Adrenal gland (tissue), 12 donors: ENCODE measurements around the gene SPAG4. TPM values are rescaled to one million over a fixed set of nuclear protein-coding genes. Genes with fewer than 3 reads are reported as not detected.

ENCODE experiments used
- DNase-seq, 7 donors: peaks; one replicate each; pipeline ENCODE4 v3.0.0-alpha.2; 2019 to 2020
- H3K27ac ChIP-seq, 5 donors: fragments of 200-600 bp; sonication (generic) in 4 of 5; 1 replicate in 3 of 5; 2 replicates in 2 of 5; pipeline versions ENCODE4 v1.5.1 to v1.8.0; 2016 to 2020; ENCODE audit warnings: mild to moderate bottlenecking in 1 of 5
- H3K27me3 ChIP-seq: fragments of 200-600 bp; 2 replicates; pipeline ENCODE4 v1.8.0; 2021
- H3K36me3 ChIP-seq, 2 donors: fragments of 200-600 bp; replicated peaks in 1 of 2; 1 replicate in 1 of 2; 2 replicates in 1 of 2; pipeline versions ENCODE4 v1.5.1 to v1.8.0; 2018 to 2022
- H3K4me1 ChIP-seq, 2 donors: fragments of 200-600 bp; replicated peaks in 1 of 2; 1 replicate in 1 of 2; 2 replicates in 1 of 2; pipeline versions ENCODE4 v1.5.1 to v1.8.0; 2018 to 2021
- H3K4me3 ChIP-seq, 4 donors: fragments of 200-600 bp; sonication (generic) in 3 of 4; one replicate each; pipeline ENCODE4 v1.5.1; 2016 to 2018
- H3K9me3 ChIP-seq, 3 donors: fragments of 200-600 bp; sonication (generic) in 1 of 3; replicated peaks in 1 of 3; 1 replicate in 2 of 3; 2 replicates in 1 of 3; pipeline versions ENCODE4 v1.5.1 to v1.8.0; 2016 to 2021
- POLR2A ChIP-seq, 2 donors: fragments of 450-650 bp; IDR thresholded peaks; one replicate each; pipeline ENCODE4 v1.6.1; 2017; ENCODE audit warnings: antibody characterized with exemption in 2 of 2, mild to moderate bottlenecking in 2 of 2, moderate library complexity in 1 of 2
- WGBS, 4 donors: extraction: QIAGEN DNeasy Blood & Tissue Kit in 2 of 4; methylation state at CpG; one replicate each; pipeline versions ENCODE4 v1.1.5 to v1.1.7; 2013 to 2017; 5-methylcytosine and 5-hydroxymethylcytosine counted together
- intact Hi-C, 2 donors: fragments of 100-400 bp; cut with DNase I; formaldehyde crosslinking; loops; one replicate each; pipeline versions ENCODE4 v1.14.1 to v1.15.0; 2022 to 2023
- polyA plus RNA-seq, 3 donors: library from polyadenylated mRNA; stranded (reverse); fragments of 200-250 nt in 2 of 3; fragments of 350-450 nt in 1 of 3; fragmentation: Illumina TruSeq in 1 of 3; extraction: RNeasy Lipid Tissue Mini Kit (QIAGEN cat#74804) in 1 of 3; gene quantifications; one replicate each; pipeline ENCODE4 v1.2.3, GENCODE V29; 2013 to 2014
- total RNA-seq, 9 donors: library from RNA; depleted of rRNA in 4 of 9; stranded (reverse); fragments of >200 nt in 4 of 9; fragments of 120-200 nt in 1 of 9; fragmentation: NEBNext Ultra II Directional in 1 of 9; extraction: Animal tissue kit (Norgen Biotek cat#: 25700) in 1 of 9; gene quantifications; one replicate each; pipeline versions ENCODE4 v1.1.0 to v1.2.4, GENCODE V29; 2013 to 2023
- TF ChIP-seq, protein P1 (sequence below), 6 experiments: fragments of 450-650 bp in 4 of 6; fragments of 200-600 bp in 2 of 6; sonication (generic) in 1 of 6; IDR thresholded peaks; 1 replicate in 5 of 6; 2 replicates in 1 of 6; pipeline versions ENCODE4 v1.5.1 to v1.8.0; 2016 to 2021; ENCODE audit warnings: antibody characterized with exemption in 6 of 6, mild to moderate bottlenecking in 2 of 6, moderate library complexity in 1 of 6
- donor health status: healthy with polysubstance abuse.
- donor health status: Bipolar disorder and iron deficiency.
- donor health status: DM: yes; HTN: yes; CAD: no.
- donor health status: DM: no; HTN: no; CAD: no.
- donor health status: DM: no; HTN: no; CAD: no.
- donor health status: DM: yes; HTN: yes; CAD: no.

Gene SPAG4
- total and polyA plus RNA-seq, 12 donors: 2.7 to 32.0 (median 13.4) TPM

DNA sequence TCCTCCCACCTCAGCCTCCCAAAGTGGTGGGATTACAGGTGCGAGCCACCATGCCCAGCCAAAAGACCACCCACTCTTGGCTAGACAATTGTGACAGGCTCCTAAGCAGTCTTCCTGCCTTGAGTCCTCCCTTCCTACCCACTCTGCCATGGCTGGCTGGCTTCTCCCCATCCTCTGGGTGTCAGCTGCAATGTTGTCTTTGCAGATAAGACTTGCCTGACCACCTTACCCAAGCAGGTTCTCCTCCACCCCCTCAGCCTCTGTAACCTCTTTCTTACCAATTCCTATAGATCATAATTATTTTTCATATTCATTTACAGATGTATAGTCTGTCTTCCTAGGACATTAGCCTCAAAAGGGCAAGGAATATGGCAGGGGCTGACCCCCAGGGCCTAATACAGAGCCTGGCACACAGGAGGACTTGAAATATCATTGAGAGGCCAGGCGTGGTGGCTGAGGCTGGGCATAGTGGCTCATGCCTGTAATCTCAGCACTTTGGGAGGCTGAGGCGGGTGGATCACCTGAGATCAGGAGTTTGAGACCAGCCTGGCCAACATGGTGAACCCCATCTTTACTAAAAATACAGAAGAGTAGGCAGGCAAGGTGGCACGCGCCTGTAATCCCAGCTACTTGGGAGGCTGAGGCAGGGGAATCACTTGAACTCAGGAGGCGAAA is 28.7 kb upstream of the SPAG4 start:
- Histone ChIP-seq H3K4me3 (no peak overlapping the region), H3K9me3 (no peaks in the 10 kb centered on the region), H3K36me3 (no peaks in the 10 kb centered on the region), H3K27ac (no peak overlapping the region), H3K27me3 (no peaks in the 10 kb centered on the region), H3K4me1 (no peaks in the 10 kb centered on the region)
- TF ChIP-seq, protein P1, sequence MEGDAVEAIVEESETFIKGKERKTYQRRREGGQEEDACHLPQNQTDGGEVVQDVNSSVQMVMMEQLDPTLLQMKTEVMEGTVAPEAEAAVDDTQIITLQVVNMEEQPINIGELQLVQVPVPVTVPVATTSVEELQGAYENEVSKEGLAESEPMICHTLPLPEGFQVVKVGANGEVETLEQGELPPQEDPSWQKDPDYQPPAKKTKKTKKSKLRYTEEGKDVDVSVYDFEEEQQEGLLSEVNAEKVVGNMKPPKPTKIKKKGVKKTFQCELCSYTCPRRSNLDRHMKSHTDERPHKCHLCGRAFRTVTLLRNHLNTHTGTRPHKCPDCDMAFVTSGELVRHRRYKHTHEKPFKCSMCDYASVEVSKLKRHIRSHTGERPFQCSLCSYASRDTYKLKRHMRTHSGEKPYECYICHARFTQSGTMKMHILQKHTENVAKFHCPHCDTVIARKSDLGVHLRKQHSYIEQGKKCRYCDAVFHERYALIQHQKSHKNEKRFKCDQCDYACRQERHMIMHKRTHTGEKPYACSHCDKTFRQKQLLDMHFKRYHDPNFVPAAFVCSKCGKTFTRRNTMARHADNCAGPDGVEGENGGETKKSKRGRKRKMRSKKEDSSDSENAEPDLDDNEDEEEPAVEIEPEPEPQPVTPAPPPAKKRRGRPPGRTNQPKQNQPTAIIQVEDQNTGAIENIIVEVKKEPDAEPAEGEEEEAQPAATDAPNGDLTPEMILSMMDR (IDR thresholded peaks at IDR 0.05): no peak
- TF ChIP-seq POLR2A (IDR thresholded peaks at IDR 0.05): no peak
- 86 to 98% (median 95%) methylated on average over 4 to 6 of the region's 6 CpGs for WGBS, 4 donors
- intact Hi-C loops: no loop called here
- DNase-seq: no peak

DNA sequence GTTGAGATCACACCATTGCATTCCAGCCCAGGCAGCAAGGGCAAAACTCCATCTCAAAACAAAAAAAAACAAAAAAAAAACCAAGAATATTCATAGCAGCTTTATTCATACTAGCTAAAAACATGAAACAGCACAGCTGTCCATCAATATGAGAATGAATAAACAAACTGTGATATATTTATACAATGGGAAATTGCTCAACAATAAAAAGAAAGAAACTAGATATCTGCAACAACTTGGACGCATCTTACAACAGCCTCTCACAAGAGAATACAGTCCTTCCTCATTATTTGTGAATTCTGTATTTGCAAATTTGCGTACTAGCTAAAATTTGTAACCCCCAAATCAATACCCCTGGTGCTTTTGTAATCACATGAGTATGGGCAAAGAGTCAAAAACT is 28.2 kb upstream of the SPAG4 start:
- H3K27ac ChIP-seq: no peak overlapping the region
- no peaks in the 10 kb centered on the region for H3K27me3 ChIP-seq
- TF ChIP-seq, protein P1 (IDR thresholded peaks at IDR 0.05): no peak
- TF ChIP-seq POLR2A (IDR thresholded peaks at IDR 0.05): no peak
- no peaks in the 10 kb centered on the region for H3K36me3 ChIP-seq
- no peaks in the 10 kb centered on the region for H3K4me1 ChIP-seq
- intact Hi-C loops: no loop called here
- H3K4me3 ChIP-seq: no peak overlapping the region
- WGBS, 4 donors: 80 to 87% (median 81%) methylated on average over 2 of the region's 2 CpGs
- DNase-seq: no peak
- no peaks in the 10 kb centered on the region for H3K9me3 ChIP-seq

DNA sequence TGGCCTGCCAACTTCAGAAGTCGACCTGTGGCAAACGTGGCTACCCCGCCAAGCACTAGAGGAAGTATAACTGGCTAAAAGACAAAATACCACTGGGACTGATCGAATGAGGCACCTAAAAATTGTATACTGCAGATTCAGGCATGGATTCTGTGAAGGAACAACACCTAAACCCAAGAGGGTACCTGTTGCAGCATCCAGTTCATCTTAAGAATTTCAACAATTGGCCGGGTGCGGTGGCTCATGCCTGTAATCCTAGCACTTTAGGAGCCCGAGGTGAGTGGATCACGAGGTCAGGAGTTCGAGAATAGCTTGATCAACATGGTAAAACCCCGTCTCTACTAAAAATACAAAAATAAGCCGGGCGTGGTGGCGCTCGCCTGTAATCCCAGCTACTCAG is 27.2 kb upstream of the SPAG4 start:
- no peaks in the 10 kb centered on the region for H3K4me1 ChIP-seq
- H3K4me3 ChIP-seq: no peak overlapping the region
- H3K27ac ChIP-seq: no peak overlapping the region
- intact Hi-C loops: no loop called here
- 89 to 93% (median 90%) methylated on average over 14 of the region's 14 CpGs for WGBS, 4 donors
- DNase-seq: no peak
- TF ChIP-seq POLR2A (IDR thresholded peaks at IDR 0.05): no peak
- TF ChIP-seq, protein P1 (IDR thresholded peaks at IDR 0.05): no peak
- no peaks in the 10 kb centered on the region for H3K36me3 ChIP-seq
- no peaks in the 10 kb centered on the region for H3K9me3 ChIP-seq
- no peaks in the 10 kb centered on the region for H3K27me3 ChIP-seq

DNA sequence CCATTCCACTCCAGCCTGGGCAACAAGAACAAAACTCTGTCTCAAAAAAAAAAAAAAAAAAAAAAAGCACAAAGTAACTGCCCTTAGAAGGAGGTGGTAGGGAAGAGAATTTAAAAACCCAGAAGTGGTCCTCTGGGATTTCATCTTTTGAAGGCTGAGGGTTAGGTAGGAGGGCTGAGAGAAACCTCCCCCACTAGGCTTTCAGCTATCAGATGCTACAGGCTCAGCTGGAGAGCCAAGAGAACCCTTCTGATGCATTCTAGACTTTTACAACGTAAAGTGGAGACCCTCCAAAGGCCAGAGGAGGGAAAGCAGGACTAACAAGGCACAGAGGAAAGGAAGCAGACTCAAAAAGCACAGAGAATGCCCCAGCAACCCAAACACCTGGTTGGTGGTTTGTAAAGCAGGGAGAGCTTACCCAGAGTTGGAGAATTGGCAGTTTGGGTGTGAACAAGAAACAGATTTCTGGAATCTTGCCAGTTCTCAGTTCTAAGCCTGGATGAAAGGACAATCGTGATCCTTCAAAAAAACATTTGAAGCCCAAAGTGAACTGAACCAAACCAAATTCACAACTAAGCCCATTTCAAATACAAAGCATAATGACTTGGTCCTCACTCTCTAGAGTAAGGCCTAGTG is 23.2 kb upstream of the SPAG4 start:
- no peak for DNase-seq
- H3K9me3 ChIP-seq: no peaks in the 10 kb centered on the region

More for the DNA sequence above, 23.2 kb upstream of the SPAG4 start:
- no peak for TF ChIP-seq POLR2A (IDR thresholded peaks at IDR 0.05)
- TF ChIP-seq, protein P1 (IDR thresholded peaks at IDR 0.05): no peak
- intact Hi-C loops: no loop called here
- no peak overlapping the region for H3K4me3 ChIP-seq
- H3K36me3 ChIP-seq: no peaks in the 10 kb centered on the region
- H3K4me1 ChIP-seq: no peaks in the 10 kb centered on the region
- 35 to 46% (median 43%) methylated on average over 2 of the region's 2 CpGs for WGBS, 4 donors
- no peaks in the 10 kb centered on the region for H3K27me3 ChIP-seq
- H3K27ac ChIP-seq: no peak overlapping the region
